PFSK-1 (cell line): ENCODE results near the gene BAZ1B.

Experiments
- TAF1 ChIP-seq: IDR thresholded peaks from 2 replicates; pipeline ENCODE4 v1.6.1; 2012; ENCODE audit warnings: low read length, control low read depth, borderline replicate concordance; ENCODE audit not compliant: insufficient read depth
- TF ChIP-seq, protein P1 (sequence below), 2 experiments: IDR thresholded peaks; 2 replicates each; pipeline versions ENCODE4 v1.6.1 to v1.8.0; 2011 to 2012; ENCODE audit warnings: low read depth in 2 of 2, low read length in 2 of 2, control low read depth in 1 of 2, inconsistent platforms in 1 of 2, mild to moderate bottlenecking in 1 of 2, moderate library complexity in 1 of 2; ENCODE audit not compliant: insufficient read depth in 1 of 2

DNA sequence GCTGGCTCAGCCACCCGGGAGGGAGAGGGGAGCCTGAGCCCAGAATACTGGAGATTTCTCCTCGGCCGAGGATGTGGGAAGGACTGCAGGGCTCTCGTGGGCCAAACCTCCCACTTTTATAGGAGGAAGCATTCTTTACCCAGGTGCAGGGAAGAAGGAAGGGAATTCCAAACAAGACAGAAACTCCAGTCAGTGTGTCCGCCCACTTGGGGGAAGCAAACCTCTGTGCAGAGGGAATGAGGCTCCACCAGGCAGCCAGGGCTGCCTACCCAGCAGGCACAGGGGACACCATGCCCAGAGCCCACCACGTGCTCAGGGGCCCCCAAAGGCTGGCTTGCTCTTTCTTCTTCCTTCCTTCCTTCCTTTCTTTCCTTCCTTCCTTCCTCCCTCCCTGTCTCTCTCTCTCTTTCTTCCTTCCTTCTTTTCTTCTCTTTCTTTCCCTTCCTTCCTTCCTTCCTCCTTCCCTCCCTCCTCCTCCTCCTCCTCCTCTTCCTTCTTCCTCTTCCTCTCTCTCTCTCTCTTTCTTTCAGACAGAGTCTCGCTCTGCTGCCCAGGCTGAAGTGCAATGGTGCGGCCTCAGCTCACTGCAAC, 103.9 kb downstream of the BAZ1B start:
- no peak for TF ChIP-seq TAF1
- TF ChIP-seq, protein P1, sequence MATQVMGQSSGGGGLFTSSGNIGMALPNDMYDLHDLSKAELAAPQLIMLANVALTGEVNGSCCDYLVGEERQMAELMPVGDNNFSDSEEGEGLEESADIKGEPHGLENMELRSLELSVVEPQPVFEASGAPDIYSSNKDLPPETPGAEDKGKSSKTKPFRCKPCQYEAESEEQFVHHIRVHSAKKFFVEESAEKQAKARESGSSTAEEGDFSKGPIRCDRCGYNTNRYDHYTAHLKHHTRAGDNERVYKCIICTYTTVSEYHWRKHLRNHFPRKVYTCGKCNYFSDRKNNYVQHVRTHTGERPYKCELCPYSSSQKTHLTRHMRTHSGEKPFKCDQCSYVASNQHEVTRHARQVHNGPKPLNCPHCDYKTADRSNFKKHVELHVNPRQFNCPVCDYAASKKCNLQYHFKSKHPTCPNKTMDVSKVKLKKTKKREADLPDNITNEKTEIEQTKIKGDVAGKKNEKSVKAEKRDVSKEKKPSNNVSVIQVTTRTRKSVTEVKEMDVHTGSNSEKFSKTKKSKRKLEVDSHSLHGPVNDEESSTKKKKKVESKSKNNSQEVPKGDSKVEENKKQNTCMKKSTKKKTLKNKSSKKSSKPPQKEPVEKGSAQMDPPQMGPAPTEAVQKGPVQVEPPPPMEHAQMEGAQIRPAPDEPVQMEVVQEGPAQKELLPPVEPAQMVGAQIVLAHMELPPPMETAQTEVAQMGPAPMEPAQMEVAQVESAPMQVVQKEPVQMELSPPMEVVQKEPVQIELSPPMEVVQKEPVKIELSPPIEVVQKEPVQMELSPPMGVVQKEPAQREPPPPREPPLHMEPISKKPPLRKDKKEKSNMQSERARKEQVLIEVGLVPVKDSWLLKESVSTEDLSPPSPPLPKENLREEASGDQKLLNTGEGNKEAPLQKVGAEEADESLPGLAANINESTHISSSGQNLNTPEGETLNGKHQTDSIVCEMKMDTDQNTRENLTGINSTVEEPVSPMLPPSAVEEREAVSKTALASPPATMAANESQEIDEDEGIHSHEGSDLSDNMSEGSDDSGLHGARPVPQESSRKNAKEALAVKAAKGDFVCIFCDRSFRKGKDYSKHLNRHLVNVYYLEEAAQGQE (IDR thresholded peaks at IDR 0.05; ENCODE audit: insufficient read depth in 1 of 2, low read depth in 2 of 2, low read length in 2 of 2): no peak
